Right ventricle myocardium superior (tissue), 1 donor: ENCODE measurements around the gene MTMR12. TPM values are rescaled to one million over a fixed set of nuclear protein-coding genes. Genes with fewer than 3 reads are reported as not detected.
A peak's percentile ranks its signal among the peaks of the same experiment; 100 is the strongest.
"Not testable (repeated sequence)": the region's sequence is repeated elsewhere in the genome, so short reads cannot be mapped to it uniquely, and the experiment has no call there.

Source experiments
- ATAC-seq: fragments of 200-7000 bp; cut with Tn5 transposase; one replicate; pipeline ENCODE4 v1.9.1; 2020; ENCODE audit warnings: mild to moderate bottlenecking; ENCODE audit not compliant: poor library complexity
- DNase-seq: peaks from one replicate; pipeline ENCODE4 v3.0.0-alpha.2; 2020
- intact Hi-C: fragments of 100-400 bp; cut with DNase I; formaldehyde crosslinking; loops from one replicate; pipeline ENCODE4 v1.11.2; 2022
- total RNA-seq: library from RNA; stranded (reverse); fragmentation: NEBNext Ultra II Directional; extraction: Animal tissue kit (Norgen Biotek cat#: 25700); gene quantifications from one replicate; pipeline ENCODE4 v1.2.1, GENCODE V29; 2021
- donor health status: DM: no; HTN: yes; CAD: no; lungs with severe emphysema.

The MTMR12 gene
- total RNA-seq, 1 donor from 2014 or later = 14.6 TPM

GRCh38 chr5:32282633-32283032 is 30.1 kb downstream of the MTMR12 start:
- intact Hi-C loops = no loop called here
- ATAC-seq = no peak
- no peak for DNase-seq

GRCh38 chr5:32281378-32282133 is 31.2 kb downstream of the MTMR12 start:
- ATAC-seq = not testable (repeated sequence)

GRCh38 chr5:32280656-32281081 is 32.1 kb downstream of the MTMR12 start:
- no peak for ATAC-seq
- no peak for DNase-seq
- intact Hi-C loops = no loop called here

More at GRCh38 chr5:32281378-32282133, 31.2 kb downstream of the MTMR12 start:
- intact Hi-C loops, DNase-seq: not testable (repeated sequence)

- DNase-seq = no peak
- no peak for ATAC-seq
- intact Hi-C loops = no loop called here
Measured at GRCh38 chr5:32279786-32280185, 33.0 kb downstream of the MTMR12 start.

GRCh38 chr5:32279223-32279622 is 33.5 kb downstream of the MTMR12 start:
- intact Hi-C loops = no loop called here

GRCh38 chr5:32278406-32278805 is 34.3 kb downstream of the MTMR12 start:
- intact Hi-C loops = no loop called here
- ATAC-seq (no peak), DNase-seq (no peak)

More at GRCh38 chr5:32279223-32279622, 33.5 kb downstream of the MTMR12 start:
- ATAC-seq = no peak
- no peak for DNase-seq

GRCh38 chr5:32277798-32278197 is 34.9 kb downstream of the MTMR12 start:
- no peak for ATAC-seq
- DNase-seq = no peak
- intact Hi-C loops = no loop called here

- intact Hi-C loops = no loop called here
- ATAC-seq (peak; percentile 83), DNase-seq (no peak)
Measured at GRCh38 chr5:32276173-32276853, 36.4 kb downstream of the MTMR12 start.

GRCh38 chr5:32275396-32275741 is 37.4 kb downstream of the MTMR12 start:
- ATAC-seq = no peak
- DNase-seq = no peak
- intact Hi-C loops = no loop called here

- ATAC-seq (no peak), DNase-seq (no peak)
- intact Hi-C loops = no loop called here
Measured at GRCh38 chr5:32274548-32275395, 38.0 kb downstream of the MTMR12 start.

- intact Hi-C loops = no loop called here
- ATAC-seq (no peak), DNase-seq (no peak)
Measured at GRCh38 chr5:32273821-32274220, 38.9 kb downstream of the MTMR12 start.

GRCh38 chr5:32272746-32273145 is 40.0 kb downstream of the MTMR12 start:
- no peak for ATAC-seq
- intact Hi-C loops = no loop called here
- DNase-seq = no peak

GRCh38 chr5:32270946-32271345 is 41.8 kb downstream of the MTMR12 start:
- no peak for DNase-seq
- intact Hi-C loops = no loop called here
- no peak for ATAC-seq

GRCh38 chr5:32270178-32270577 is 42.6 kb downstream of the MTMR12 start:
- intact Hi-C loops = no loop called here
- DNase-seq (no peak), ATAC-seq (no peak)

GRCh38 chr5:32265902-32266301 is 46.8 kb downstream of the MTMR12 start:
- ATAC-seq (no peak), DNase-seq (no peak)
- intact Hi-C loops = no loop called here

- intact Hi-C loops = no loop called here
- ATAC-seq (peak; percentile 68), DNase-seq (no peak)
Measured at GRCh38 chr5:32264957-32265572, 47.7 kb downstream of the MTMR12 start.

GRCh38 chr5:32263684-32264083 is 49.1 kb downstream of the MTMR12 start:
- intact Hi-C loops = no loop called here
- DNase-seq (no peak), ATAC-seq (no peak)

GRCh38 chr5:32261198-32261597 is 51.5 kb downstream of the MTMR12 start:
- ATAC-seq (no peak), DNase-seq (no peak)
- intact Hi-C loops = no loop called here

- DNase-seq (no peak), ATAC-seq (no peak)
- intact Hi-C loops = no loop called here
Measured at GRCh38 chr5:32259033-32259432, 53.7 kb downstream of the MTMR12 start.
